Jurkat, Clone E6-1 (cell line): Measurements from ENCODE around the gene TEKT5.

Experiments
- DNase-seq: peaks from one replicate; pipeline ENCODE4 v3.0.0-alpha.2; 2011; ENCODE audit warnings: low read depth, low spot score
- H3K4me3 ChIP-seq: 2 replicates; pipeline ENCODE4 v1.5.1; 2011; ENCODE audit warnings: mild to moderate bottlenecking, low read length, control low read depth, moderate library complexity

The TEKT5 gene

DNA sequence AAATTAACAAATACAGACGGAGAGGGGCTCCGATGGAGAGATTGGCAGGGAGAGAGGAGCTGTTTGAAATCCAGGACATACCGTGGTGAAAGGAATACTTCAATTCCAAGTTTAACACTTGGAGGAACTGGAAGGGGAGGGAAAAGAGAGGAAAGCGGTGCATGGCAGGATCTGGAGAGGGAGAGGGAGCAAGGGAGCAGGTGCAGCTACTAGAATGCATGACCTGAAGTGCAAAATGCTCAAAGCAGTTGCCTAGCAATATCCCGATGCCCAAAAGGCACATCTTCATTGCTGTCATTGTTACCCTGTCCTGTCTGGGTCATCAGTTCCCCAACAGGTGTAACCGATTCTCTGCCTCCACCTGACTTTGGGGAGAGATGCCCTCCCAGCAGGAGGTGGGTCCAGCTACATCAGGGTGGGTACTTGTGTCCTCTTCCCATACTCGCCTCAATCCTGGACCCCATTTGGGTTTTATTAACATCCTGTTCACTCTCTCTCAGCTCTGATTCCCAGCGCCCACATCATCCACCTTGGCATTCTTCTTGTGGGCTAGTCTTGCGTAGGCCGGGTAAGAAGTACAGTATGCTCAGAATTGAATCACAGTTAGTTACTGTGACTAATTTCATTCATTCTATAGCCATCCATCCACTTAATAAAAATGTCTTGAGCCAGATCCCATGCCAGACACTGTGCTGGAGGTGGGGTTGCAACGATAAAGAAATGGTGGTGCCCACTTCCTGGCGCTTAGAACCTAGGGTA, 76.9 kb downstream of the TEKT5 start:
- no peak overlapping the region for H3K4me3 ChIP-seq
- no peak for DNase-seq

DNA sequence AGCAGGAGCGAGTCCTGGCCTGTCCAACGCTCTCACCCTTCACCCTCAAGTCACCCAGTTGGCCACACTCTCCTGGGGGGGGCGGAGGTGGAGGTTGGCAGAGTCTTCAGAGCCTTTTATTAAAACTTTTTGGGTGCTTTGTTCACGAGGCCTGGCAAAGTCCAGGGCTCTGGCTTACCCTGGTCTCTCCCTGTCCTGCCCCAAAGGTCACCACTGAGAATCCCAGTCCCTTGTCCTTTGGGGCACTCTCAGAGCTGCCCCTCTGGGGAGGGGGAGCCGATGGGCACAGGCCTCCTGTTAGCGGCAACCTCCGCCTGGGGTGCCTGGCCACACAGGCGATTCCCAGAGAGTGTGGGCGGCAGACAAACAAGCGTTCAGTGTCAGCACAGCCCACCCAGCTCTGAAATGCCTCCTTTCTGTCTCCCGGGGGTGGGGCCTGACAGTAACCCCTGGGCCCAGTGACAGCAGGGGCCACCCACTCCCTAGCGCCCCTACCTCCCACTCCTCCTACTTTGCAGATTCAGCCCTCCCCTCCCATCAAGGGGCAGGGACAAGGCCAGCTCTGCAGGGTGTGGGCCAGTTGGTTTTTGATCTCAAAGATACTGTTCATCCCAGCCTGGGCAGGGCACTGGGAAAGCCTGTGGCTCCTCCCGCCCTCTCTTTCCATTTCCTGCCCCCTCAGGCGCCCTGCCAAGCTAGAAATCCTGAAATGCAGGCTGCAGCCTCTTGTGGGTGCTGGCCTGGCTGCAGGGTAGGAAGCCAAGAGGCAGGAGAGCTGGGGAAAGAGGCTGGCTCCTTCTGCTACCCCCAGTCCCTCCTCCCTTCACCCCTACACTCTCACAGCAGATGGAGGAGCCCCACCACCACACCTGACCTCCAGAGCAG, 77.7 kb downstream of the TEKT5 start:
- DNase-seq, result no peak
- H3K4me3 ChIP-seq, result no peak overlapping the region

DNA sequence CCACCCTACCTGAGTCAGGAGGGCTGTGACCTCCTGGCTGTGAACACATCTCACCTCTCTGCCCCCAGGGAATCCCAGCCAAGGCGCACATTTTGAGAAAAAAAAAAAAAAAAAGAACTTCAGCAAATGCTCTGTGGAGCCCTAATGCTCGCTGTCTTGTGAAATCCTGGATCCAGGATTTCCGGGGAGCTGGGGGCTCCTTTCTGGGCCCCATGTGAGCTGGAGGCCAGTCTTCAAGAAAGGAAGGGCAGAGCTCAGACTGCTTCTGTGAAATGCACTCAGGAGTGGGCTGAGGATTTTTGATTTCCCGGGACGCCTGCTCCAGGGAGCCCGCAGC, 78.3 kb downstream of the TEKT5 start:
- no peak overlapping the region for H3K4me3 ChIP-seq
- no peak for DNase-seq

DNA sequence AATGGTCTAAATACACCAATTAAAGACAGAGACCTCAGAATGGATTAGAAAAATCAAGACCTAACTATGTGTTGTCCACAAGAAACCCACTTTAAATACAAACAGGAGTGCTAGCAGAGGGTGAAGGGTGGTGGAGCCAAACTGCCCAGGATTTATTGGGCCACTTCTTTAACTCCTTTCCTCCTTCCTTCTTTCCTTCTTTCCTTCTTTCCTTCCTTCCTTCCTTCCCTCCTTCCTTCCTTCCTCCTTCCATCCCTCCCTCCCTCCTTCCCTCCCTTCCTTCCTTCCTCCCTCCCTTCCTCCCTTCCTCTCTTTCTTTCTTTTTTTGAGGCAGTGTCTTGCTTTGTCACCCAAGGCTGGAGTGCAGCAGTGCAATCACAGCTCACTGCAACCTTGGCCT, 80.0 kb downstream of the TEKT5 start:
- no peak overlapping the region for H3K4me3 ChIP-seq
- no peak for DNase-seq

DNA sequence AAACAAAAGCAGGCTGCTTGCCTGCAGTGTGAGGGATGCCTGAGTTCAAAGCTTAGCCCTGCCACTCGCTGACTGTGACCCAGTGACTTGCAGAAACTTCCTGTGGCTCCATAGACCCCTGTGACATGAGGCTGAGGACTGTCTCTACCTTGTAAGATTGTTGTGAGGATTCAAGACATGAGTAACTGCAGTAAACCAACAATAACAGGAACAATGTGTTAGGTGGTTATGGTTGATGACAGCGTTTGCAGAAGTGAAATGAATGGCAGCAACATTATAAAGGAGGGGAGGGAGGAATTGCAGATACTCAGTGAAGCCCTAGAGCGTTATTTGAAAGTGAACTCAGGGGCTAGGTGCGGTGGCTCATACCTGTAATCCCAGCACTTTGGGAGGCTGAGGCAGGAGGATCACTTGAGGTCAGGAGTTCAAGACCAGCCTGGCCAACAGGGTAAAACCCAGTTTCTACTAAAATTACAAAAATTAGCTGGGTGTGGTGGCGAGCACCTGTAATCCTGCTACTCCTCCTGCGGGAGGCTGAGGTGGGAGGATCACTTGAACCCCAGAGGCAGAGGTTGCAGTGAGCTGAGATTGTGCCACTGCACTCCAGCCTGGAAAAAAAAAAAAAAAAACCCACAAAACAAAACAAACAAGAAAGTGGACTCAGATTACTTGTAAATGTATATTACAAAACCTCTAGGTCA, 80.8 kb downstream of the TEKT5 start:
- no peak overlapping the region for H3K4me3 ChIP-seq
- no peak for DNase-seq

DNA sequence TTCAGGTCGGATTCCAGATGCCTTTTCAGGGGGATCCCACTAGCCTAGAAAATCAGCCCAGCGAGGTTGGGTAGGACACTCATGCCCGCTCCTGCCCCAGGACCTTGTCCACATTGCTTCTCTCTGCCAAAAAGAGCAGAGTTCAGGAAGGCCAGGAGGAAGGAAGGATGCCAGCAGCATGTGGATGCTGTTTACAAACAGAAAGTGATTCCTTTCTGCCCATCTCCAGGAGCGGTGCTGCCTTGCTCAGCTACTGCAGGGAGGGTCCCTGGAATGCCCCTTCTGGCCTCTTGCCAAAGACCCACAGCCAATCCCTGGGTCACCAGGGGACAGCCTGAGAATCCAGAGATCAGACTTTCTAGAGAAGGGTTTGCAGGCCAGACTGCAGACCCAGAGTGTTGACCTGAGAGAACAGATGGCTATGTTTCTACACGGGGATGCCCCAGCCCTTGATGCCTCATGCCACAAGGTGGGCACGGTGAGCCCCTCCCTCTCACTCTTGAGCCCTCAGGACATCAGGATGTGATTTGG, 82.0 kb downstream of the TEKT5 start:
- no peak for DNase-seq
- H3K4me3 ChIP-seq, result no peak overlapping the region

DNA sequence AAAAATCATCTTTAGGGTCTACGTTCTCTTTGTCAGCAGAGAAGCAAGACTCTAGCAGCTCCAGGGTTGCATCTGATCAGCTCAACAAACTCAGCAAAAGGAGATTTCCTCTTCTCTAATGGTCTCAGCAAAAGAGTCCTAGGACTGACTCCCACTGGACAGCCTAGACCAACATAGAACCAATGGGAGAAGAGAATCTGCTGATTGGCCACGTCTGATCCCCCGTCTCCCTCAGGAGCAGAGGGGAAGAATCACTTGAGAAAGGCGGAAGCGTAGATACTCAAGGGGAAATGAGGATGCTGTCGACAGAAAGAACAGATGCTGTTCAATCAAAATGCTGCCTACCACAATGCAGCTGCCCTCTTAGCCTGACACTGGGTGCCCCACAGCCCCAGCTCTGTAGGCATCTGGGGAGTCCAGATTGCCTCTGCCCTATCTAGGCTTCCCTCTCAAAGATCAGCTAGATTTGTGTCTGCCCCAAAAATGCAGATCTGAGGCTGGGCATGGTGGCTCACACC, 82.8 kb downstream of the TEKT5 start:
- DNase-seq, result no peak
- H3K4me3 ChIP-seq, result no peak overlapping the region

DNA sequence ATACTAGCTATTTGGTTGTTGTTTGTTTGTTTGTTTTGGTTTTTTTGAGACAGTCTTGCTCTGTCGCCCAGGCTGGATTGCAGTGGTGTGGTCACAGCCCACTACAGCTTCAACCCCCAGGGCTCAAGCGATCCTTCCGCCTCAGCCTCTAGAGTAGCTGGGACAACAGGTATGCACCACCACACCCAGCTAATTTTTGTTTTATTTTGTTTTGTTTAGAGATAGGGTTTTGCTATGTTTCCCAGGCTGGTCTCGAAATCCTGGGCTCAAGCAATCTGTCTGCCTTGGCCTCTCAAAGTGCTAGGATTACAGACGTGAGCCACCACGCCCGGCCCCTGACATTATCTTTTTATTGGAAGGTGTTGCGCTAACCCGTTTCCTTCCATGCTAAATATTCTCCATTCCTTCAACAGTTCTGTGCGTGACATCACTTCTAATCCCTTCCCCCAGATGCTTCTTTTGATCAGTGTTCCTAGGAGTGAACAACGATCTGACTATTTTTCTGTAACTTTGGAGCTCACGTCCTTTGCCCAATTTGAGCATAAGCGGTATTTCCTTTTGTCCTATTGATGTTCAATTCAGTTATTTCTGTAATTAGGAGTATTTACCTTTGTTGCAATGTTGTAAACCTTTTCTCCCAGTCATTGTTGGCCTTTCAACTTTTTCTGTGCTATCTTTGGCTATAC, 84.1 kb downstream of the TEKT5 start:
- no peak overlapping the region for H3K4me3 ChIP-seq
- DNase-seq, result no peak

DNA sequence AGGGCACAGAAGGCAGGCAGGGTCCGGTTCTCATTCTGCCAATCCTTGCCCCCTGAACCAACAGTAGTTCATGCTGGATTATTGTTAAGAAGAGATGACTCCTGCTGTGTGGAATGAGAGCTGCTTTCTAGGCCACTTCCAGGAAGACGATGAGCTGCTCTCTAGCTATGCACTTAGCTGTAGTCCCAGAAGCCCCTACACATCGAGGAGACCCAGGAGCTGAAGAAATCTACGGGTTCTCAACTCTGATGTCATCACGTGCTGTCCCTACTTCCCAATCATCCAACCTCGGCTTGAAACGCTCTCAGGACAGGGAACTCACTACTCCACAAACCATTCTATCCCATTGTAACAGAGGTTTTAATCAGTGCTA, 85.3 kb downstream of the TEKT5 start:
- H3K4me3 ChIP-seq, result no peak overlapping the region
- DNase-seq, result no peak

DNA sequence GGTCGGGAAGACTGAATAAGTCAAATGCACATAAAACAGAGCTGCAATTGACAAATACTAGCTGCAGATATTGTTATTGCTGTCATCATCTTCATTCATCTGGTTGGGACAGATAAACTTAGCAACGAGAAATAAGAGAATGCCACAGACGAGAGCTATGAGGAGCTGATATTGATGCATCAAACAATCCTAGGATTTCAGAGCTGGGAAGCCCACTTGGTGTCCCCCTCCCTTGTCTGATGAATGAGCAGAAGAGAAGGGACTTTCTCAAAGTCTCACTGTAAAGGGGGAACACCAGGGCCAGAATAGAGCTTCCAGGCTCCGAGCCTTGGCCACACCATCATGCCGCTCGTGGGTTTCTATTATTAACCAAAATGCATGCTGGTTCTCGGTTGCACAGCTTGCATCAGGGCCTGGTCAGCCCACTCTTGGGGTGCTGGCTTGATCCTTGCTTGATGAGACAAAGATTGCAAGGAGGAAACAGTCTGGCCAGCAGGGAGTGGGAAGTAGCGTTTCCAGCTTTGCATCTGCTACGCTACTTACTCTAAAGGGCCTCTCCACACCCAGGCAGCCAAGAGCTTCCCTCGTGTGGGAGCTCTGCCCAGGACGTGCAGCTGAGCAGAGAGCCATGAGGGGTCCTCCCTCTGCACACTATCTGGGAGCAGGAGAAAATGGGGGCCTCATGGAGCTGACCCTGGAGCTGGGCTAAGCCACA, 85.9 kb downstream of the TEKT5 start:
- H3K4me3 ChIP-seq, result no peak overlapping the region
- DNase-seq, result no peak

DNA sequence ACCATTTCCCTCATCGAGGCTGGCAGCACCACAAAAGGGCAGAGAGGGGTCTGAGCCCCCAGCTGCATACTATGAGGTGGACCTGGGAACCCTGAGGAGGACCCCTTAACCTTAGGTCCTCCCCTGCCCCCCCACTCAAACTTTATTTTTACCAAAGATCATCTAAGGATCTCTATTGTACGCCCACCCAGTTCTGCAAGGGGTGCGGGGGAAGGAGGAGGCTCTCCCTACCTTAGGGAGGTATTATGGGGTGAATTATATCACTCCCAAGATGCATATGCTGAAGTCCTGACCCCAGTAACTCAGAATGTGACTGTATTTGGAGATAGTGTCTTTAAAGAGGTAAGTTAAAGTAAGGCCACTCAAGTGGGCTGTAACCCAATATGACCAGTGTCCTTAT, 87.6 kb downstream of the TEKT5 start:
- no peak overlapping the region for H3K4me3 ChIP-seq
- DNase-seq, result no peak

DNA sequence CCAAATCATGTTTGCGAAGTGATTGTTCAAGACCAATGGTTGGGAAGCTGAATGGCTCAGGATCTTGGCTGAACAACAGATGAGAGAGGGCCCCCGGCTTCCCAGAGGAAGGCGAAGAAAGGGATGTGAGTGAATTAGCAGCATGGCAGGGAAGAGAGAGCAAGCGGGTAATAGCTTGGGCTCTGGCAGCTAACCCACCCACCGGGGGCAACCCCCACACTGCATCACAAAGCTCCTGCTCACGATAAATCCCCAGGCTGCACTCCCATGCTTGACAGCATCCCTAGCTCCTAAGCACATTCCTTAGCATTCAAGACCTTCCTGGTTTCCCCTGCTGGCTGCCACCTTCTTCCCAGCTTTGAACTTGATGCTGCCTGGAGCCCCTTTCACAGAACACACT, 88.1 kb downstream of the TEKT5 start:
- DNase-seq, result no peak
- H3K4me3 ChIP-seq, result no peak overlapping the region

DNA sequence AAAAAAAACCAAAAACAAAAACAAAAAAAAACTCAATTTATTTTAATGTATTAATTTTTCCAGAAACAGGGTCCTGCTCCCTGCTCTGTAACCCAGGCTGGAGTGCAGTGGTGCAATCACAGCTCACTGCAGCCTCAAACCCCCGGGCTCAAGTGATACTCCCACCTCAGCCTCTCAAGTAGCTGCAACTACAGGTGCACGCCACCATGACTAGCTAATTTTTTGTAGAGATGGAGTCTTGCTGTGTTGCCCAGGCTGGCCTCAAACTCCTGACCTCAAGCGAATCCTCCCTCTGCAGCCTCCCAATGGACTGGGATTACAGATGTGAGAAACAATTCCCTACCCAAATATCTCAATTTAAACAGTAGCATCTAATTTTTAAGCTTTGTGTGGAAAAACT, 89.1 kb downstream of the TEKT5 start:
- no peak overlapping the region for H3K4me3 ChIP-seq
- no peak for DNase-seq

DNA sequence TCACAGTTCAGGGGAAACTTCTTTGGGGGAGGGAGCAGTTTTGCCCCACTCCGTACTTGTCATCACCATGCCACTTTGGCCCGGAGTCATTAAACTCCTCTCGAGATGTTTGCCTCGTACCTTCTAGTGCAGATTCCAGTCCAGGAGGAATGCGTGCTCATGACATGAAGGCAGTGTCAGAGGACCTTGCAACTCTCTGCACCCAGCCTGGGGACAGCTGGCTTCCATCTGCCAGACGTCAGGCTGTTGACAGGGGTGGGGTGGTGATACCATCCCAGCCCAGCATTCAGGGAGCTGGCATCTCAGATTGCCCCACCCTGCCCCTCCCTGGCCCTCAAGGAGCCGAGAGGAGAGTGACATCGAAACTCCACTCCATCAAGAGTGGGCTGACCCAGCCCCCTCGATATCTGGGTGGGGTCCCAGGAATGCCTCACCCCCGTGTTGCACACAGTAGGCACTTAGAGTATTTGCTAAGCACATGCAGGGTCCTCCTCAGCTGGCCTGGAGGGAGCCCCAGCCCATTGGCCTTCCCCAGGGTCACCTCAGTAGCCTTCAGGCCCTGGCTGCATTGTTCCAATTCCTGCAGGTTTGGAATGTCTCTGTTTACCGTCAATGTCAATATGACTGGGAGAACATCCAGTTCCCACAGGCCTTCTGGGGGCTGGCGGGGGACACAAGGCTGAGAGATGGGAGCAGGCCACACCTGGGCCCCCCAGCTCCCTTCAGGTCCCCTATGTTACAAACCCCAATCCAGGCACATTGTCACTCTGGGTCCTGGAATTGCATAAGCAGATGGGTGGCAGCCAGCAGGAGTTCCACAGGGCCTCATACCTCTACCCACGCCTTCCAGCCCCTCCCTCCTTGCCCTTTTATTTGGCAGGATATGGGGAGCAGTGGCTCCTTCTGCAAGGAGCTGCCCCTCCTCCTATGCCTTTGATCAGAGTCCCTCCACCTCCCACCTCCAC, 93.0 kb downstream of the TEKT5 start:
- no peak for DNase-seq
- H3K4me3 ChIP-seq, result no peak overlapping the region

DNA sequence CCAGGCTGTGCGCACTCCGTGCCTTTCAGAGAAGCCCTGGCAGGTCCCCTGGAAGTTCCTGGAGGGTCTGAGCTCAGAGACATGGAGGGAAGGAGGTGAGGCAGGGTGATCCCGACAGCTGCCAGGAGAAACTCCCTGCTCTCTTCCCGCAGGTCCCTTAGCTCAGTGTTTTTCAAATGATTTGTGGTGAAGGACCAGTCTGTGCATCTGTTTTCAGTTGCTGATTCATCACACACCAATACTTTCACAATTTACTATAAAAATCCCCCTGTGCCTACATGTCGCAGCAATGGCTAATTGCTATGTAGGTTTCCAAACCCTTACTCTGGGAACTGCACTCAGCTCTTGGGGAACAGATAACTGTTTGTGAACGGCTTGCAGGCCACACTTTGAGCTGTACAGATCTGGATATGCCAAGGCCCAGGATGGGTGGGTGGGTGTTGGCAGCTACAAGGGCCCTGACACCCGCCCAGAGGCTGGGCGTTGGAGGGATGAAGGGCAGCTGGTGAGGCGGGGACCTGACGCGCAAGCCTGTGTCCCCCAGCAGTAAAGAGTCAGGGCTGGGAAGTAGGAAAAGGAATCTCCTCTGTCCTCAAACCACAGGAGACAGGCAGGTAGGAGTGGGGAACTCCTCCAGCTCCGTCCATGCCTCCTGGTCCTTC, 93.8 kb downstream of the TEKT5 start:
- H3K4me3 ChIP-seq, result no peak overlapping the region
- no peak for DNase-seq

DNA sequence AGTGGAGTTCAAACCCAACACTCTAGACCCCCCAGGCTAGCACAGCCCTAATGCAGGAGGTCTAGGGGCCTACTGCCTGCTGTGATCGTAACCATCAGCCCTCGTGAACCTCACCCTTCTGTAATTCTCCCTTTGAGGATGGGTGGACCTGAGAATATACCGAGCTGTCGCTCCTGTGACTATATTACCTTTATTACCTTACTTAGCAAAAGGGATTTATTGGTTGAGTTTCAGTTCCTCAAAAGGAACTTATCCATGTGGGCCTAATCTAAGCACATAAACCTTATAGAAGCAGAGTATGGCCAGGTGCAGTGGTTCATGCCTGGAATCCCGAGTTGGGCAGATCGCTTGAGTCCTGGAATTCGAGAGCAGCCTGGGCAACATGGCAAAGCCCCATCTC, 95.1 kb downstream of the TEKT5 start:
- DNase-seq, result no peak
- no peak overlapping the region for H3K4me3 ChIP-seq

DNA sequence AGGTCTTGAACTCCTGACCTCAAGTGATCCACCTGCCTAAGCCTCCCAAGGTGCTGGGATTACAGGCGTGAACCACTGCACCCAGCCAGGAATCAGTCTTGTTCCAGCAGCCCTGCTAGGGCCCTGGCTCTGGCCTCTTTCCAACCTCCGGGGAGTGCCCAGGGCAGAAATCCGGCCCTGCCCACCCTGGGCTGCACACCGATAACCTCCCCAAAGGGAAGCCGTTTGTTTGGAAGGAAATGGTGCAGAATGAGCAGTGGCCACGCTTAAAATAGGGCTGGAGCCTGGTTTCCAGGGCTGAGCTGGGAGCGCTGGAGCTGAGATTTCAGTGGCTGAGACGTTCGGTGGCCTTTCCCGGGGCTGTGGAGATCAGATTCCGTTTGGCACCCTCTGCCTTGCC, 96.6 kb downstream of the TEKT5 start:
- no peak for DNase-seq
- H3K4me3 ChIP-seq, result no peak overlapping the region
